Esophagus muscularis mucosa (tissue), 4 donors: ENCODE measurements around the gene ASB1. TPM values are rescaled to one million over a fixed set of nuclear protein-coding genes. Genes with fewer than 3 reads are reported as not detected.

Experiments
- DNase-seq: peaks from one replicate; pipeline ENCODE4 v3.0.0-alpha.2; 2017; ENCODE audit errors: extremely low spot score
- H3K27ac ChIP-seq, 4 donors: fragments of 200-600 bp; sonication (generic); replicated peaks in 1 of 4; 1 replicate in 3 of 4; 2 replicates in 1 of 4; pipeline ENCODE4 v1.5.1; 2016 to 2019; ENCODE audit warnings: mild to moderate bottlenecking in 1 of 4
- H3K27me3 ChIP-seq, 4 donors: fragments of 200-600 bp; sonication (generic); one replicate each; pipeline versions ENCODE4 v1.5.1 to v1.6.0; 2016 to 2019
- H3K36me3 ChIP-seq, 4 donors: fragments of 200-600 bp; sonication (generic); one replicate each; pipeline ENCODE4 v1.5.1; 2016 to 2019
- H3K4me1 ChIP-seq, 4 donors: fragments of 200-600 bp; sonication (generic); one replicate each; pipeline ENCODE4 v1.5.1; 2016 to 2019
- H3K4me3 ChIP-seq, 4 donors: fragments of 200-600 bp; sonication (generic); 1 replicate in 2 of 4; 2 replicates in 2 of 4; pipeline ENCODE4 v1.5.1; 2016 to 2019; ENCODE audit warnings: mild to moderate bottlenecking in 4 of 4, moderate library complexity in 1 of 4
- H3K9me3 ChIP-seq, 4 donors: fragments of 200-600 bp; sonication (generic); 1 replicate in 3 of 4; 2 replicates in 1 of 4; pipeline ENCODE4 v1.5.1; 2016 to 2019
- EP300 ChIP-seq: sonication (generic); formaldehyde crosslinking; IDR thresholded peaks from one replicate; pipeline ENCODE4 v1.6.1; 2017; ENCODE audit warnings: antibody characterized with exemption
- POLR2A ChIP-seq: fragments of 450-650 bp; IDR thresholded peaks from one replicate; pipeline ENCODE4 v1.6.1; 2017; ENCODE audit warnings: antibody characterized with exemption, moderate library complexity, mild to moderate bottlenecking, low read depth
- POLR2AphosphoS5 ChIP-seq, 2 donors: sonication (generic); formaldehyde crosslinking; IDR thresholded peaks; one replicate each; pipeline ENCODE4 v1.6.1; 2017; ENCODE audit warnings: antibody characterized with exemption in 2 of 2
- WGBS: methylation state at CpG from one replicate; pipeline ENCODE4 v1.1.5; 2018; 5-methylcytosine and 5-hydroxymethylcytosine counted together
- intact Hi-C: fragments of 100-400 bp; cut with DNase I; formaldehyde crosslinking; loops from one replicate; pipeline ENCODE4 v1.15.1; 2023
- total RNA-seq, 4 donors: library from RNA; depleted of rRNA; stranded (reverse); fragments of >200 nt; gene quantifications; one replicate each; pipeline versions ENCODE4 v1.1.0 to v1.2.1, GENCODE V29; 2016
- TF ChIP-seq, protein P1 (sequence below), 3 experiments: fragments of 200-600 bp in 2 of 3; fragments of 450-650 bp in 1 of 3; sonication (generic) in 2 of 3; IDR thresholded peaks; one replicate each; pipeline ENCODE4 v1.5.1; 2017 to 2019; ENCODE audit warnings: antibody characterized with exemption in 3 of 3, mild to moderate bottlenecking in 2 of 3, moderate library complexity in 1 of 3

Gene ASB1
- total RNA-seq, 4 donors from 2014 or later: 19.9 to 42.1 (median 33.9) TPM

GRCh38 chr2:238435752-238436096, 9.0 kb downstream of the ASB1 start:
- Histone ChIP-seq H3K36me3 (peaks cover 15 to 52% (median 42%) of the 10 kb centered on the region in 4 donors), H3K9me3 (peaks cover 0 to 4% (median 0%) of the 10 kb centered on the region in 4 donors), H3K4me1 (peaks cover 7 to 38% (median 16%) of the 10 kb centered on the region in 4 donors), H3K27ac (no peak overlapping the region), H3K4me3 (no peak overlapping the region), H3K27me3 (no peaks in the 10 kb centered on the region)
- 94% methylated on average over 13 of the region's 20 CpGs for WGBS
- intact Hi-C loops: no loop called here
- TF ChIP-seq POLR2AphosphoS5 (IDR thresholded peaks at IDR 0.05) (no peak), EP300 (no peak), POLR2A (no peak)
- TF ChIP-seq, protein P1, sequence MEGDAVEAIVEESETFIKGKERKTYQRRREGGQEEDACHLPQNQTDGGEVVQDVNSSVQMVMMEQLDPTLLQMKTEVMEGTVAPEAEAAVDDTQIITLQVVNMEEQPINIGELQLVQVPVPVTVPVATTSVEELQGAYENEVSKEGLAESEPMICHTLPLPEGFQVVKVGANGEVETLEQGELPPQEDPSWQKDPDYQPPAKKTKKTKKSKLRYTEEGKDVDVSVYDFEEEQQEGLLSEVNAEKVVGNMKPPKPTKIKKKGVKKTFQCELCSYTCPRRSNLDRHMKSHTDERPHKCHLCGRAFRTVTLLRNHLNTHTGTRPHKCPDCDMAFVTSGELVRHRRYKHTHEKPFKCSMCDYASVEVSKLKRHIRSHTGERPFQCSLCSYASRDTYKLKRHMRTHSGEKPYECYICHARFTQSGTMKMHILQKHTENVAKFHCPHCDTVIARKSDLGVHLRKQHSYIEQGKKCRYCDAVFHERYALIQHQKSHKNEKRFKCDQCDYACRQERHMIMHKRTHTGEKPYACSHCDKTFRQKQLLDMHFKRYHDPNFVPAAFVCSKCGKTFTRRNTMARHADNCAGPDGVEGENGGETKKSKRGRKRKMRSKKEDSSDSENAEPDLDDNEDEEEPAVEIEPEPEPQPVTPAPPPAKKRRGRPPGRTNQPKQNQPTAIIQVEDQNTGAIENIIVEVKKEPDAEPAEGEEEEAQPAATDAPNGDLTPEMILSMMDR (IDR thresholded peaks at IDR 0.05): no peak
- DNase-seq: no peak

GRCh38 chr2:238438856-238439849, 12.4 kb downstream of the ASB1 start:
- Histone ChIP-seq H3K4me1 (peaks cover 18 to 41% (median 23%) of the 10 kb centered on the region in 4 donors), H3K9me3 (no peaks in the 10 kb centered on the region), H3K36me3 (peaks cover 10 to 44% (median 32%) of the 10 kb centered on the region in 4 donors), H3K27me3 (no peaks in the 10 kb centered on the region), H3K27ac (peak overlapping the region in 1 of 4 donors; percentile 11), H3K4me3 (no peak overlapping the region)
- intact Hi-C loops: no loop called here
- TF ChIP-seq, protein P1 (IDR thresholded peaks at IDR 0.05): no peak
- TF ChIP-seq POLR2AphosphoS5 (IDR thresholded peaks at IDR 0.05) (no peak), EP300 (no peak), POLR2A (no peak)
- DNase-seq: no peak
- WGBS: 77% methylated on average over 24 of the region's 24 CpGs

- Histone ChIP-seq H3K4me3 (no peak overlapping the region), H3K9me3 (no peaks in the 10 kb centered on the region), H3K4me1 (peaks cover 18 to 41% (median 23%) of the 10 kb centered on the region in 4 donors), H3K27ac (no peak overlapping the region), H3K27me3 (no peaks in the 10 kb centered on the region), H3K36me3 (peaks cover 17 to 44% (median 32%) of the 10 kb centered on the region in 4 donors)
- TF ChIP-seq POLR2A (no peak), EP300 (no peak), POLR2AphosphoS5 (IDR thresholded peaks at IDR 0.05) (no peak)
- TF ChIP-seq, protein P1 (IDR thresholded peaks at IDR 0.05): no peak
- WGBS: 82% methylated on average over 2 of the region's 2 CpGs
- no peak for DNase-seq
- intact Hi-C loops: no loop called here
Observed at GRCh38 chr2:238439917-238440316, 13.2 kb downstream of the ASB1 start.

- WGBS: 83% methylated on average over 4 of the region's 4 CpGs
- H3K9me3 ChIP-seq: no peaks in the 10 kb centered on the region
- no peak overlapping the region for H3K27ac ChIP-seq
- H3K36me3 ChIP-seq: peaks cover 21 to 44% (median 31%) of the 10 kb centered on the region in 4 donors
- no peak for DNase-seq
- TF ChIP-seq EP300 (no peak), POLR2AphosphoS5 (IDR thresholded peaks at IDR 0.05) (no peak), POLR2A (no peak)
- TF ChIP-seq, protein P1 (IDR thresholded peaks at IDR 0.05): no peak
- H3K4me1 ChIP-seq: peaks cover 18 to 41% (median 23%) of the 10 kb centered on the region in 4 donors
- H3K4me3 ChIP-seq: no peak overlapping the region
- no peaks in the 10 kb centered on the region for H3K27me3 ChIP-seq
- intact Hi-C loops: no loop called here
Observed at GRCh38 chr2:238440331-238440730, 13.6 kb downstream of the ASB1 start.
